GM19351 (cell line): ENCODE data around the gene OBSCN.
"Not testable (repeated sequence)": the region's sequence is repeated elsewhere in the genome, so short reads cannot be mapped to it uniquely, and the experiment has no call there.

Experiments
- ATAC-seq: cut with Tn5 transposase; IDR thresholded peaks from one replicate; pipeline ENCODE4 v1.9.1; 2021; ENCODE audit warnings: mild to moderate bottlenecking, moderate library complexity; ENCODE audit not compliant: unreplicated experiment

The OBSCN gene

GRCh38 chr1:228171221-228171891 lies 36.5 kb upstream of the OBSCN start:
- ATAC-seq = no peak

DNA sequence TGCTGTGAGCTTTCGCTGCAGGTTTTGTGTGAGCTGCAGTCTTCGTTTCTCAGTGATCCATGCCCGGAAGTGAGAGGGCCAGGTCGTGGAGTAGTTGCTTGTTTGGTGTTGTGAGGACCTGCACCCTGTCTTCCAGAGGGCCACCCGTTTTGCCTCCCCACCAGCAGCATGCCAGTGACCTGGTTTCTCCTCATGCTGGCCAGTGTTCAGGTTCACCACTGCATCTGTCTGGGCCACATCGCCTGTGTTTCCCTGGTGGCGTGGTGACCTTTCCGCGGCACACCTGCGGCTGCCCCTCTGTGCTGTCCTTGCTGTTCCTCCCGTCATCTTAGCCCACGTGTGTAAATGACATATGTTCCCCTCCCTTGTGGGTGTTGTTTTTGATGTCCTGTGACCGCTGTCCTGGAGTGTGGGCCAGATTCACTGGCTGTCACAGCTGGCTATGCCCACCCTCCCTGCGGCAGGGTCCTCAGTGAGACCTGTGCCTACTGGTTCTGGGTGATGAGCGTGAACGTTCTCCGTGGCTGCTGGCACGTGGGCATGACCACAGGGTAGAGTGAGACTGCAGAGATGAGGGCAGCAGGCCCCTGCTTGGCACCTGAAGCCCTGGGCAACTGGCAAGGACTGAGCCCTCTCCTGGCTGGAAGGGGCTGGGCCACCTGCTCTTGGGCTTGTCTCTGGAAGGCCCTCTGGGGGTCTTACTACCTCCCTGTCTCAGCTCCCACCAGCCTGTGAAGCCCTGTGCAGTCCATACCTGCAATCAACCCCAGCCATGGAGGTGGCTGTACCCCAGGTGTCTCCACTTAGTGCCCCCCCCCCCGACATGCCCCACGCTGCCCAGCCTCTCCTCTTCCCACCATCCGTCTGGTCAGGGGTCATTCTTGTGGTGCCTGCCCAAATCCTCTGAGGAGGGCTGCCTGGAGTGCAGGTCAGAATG lies 35.0 kb upstream of the OBSCN start:
- ATAC-seq = no peak

DNA sequence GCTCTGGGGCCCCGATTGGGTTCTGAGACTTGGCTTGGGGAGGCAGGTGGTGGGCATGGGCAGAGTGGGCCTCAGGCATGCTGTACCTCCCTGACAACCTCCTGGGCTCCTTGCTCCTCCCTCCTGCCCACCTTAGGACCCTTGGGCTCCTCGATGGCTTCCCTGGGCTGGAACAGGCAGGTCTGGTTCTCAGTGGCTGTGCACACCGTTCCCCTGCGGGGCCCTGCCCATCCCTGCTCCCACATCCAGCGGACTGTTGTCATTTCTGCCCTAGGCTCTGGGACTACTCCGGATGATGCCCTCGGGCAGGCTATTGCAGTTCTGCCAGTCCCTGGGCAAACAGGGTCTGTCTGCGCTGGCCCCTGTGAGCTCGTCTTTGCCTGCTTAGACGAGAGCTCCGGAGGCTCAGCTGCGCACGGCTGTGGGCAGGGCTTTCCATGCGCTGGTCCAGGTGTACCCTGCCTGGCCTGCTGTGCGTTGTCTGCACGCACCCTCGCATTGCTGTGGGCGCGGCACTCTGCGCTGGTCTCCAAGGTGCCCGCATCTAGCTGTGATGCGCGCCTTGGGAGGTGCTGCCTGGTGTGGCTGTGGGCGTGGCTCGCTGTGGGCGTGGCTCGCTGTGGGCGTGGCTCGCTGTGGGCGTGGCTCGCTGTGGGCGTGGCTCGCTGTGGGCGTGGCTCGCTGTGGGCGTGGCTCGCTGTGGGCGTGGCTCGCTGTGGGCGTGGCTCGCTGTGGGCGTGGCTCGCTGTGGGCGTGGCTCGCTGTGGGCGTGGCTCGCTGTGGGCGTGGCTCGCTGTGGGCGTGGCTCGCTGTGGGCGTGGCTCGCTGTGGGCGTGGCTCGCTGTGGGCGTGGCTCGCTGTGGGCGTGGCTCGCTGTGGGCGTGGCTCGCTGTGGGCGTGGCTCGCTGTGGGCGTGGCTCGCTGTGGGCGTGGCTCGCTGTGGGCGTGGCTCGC lies 34.0 kb upstream of the OBSCN start:
- ATAC-seq = not testable (repeated sequence)

DNA sequence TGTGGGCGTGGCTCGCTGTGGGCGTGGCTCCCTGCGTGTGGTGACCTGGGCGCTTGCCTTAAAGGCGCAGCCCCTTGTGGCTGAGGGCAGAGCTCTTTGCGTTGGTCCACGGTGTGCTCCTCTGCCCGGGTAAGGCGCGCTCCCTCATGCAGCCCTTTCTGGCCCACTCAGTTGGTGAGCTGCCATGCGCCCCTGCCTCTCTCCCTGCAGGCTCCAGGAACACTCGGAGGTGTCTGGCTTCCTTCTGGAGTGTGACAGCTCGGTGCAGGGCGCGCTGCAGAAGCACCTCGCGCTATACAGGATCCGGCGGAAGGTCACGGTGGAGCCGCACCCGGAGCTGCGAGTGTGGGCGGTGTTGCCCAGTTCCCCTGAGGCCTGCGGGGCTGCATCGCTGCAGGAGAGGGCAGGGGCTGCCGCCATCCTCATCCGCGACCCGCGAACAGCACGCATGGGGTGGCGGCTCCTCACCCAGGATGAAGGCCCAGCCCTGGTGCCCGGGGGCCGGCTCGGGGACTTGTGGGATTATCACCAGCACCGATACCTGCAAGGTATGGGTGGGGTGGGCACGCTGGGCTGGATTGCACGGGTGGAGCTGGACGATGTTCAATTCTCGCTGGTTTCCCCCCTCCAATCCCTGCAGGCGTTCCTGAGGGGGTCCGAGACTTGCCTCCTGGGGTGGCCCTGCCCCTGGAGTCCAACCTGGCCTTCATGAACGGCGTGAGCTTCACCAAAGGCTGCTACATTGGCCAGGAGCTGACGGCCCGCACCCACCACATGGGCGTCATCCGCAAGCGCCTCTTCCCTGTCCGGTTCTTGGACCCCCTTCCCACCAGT lies 33.1 kb upstream of the OBSCN start:
- no peak for ATAC-seq

GRCh38 chr1:228175316-228176023 lies 32.4 kb upstream of the OBSCN start:
- no peak for ATAC-seq

DNA sequence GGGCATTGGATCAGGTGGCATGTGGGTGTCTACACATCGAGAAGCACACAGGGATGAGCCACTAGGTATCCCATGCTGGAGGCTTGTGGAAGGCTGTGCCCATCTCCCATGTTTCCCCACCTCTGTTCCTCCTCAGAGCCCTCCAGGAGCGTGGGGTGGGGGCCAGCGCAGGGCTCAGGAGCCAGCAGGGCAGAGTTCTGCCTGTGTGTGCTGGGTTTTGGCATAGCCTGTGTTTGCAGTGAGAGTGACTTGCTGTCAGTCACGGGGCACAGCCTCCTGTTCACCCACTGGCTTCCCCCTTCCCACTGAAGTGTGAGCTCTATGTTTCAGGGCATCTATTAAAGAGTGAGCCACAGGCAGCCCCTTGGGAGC lies 31.8 kb upstream of the OBSCN start:
- ATAC-seq = no peak

DNA sequence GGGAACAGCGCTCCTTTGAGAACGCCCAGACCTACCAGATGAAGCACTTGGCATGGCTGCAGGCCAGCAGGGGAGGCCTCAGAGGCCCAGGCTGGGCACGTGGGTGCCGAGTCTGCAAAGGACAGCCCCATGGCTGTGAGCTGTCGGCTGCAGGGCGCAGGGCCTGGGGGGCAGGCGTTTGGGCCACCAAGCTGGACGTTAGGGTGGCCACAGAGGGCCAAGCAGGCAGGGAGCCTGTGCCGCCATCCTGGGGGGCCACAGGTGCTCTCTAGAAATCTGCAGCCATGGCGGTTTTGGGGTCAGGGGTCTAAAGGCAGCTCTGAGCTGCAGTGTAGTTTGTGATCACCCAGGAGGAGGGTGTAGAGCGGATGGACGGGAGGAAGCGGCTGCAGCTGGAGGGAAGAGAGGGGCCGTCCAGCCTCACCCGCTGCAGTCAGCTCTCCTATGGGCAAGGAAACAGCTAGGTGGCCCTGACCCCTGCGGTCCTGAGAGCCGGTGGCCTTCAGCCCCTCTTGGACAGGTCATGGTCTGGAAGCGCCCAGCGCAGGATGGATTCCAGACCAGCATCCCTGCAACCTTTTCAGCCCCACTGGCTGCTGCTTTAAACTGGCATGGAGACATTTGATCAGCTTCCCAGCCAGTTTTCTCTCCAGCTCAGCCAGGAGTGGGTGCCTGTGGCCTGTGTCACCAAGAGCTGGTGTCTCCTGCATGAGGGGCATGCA lies 31.2 kb upstream of the OBSCN start:
- ATAC-seq = no peak

DNA sequence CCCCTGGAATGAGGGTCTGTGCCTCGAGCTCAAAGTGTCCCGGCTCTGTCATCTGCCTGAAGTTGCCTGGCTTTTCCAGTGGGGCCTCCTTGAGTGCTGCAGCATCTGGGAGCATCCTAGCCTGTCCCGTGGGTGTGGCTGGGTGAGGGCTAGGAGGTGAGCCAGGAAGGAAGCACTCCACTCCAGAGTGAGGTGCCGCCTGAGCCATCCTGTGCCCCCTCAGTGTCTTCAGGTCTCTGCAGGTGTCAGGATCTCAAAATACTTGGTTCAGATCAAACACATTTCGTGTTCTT lies 30.7 kb upstream of the OBSCN start:
- ATAC-seq = no peak

DNA sequence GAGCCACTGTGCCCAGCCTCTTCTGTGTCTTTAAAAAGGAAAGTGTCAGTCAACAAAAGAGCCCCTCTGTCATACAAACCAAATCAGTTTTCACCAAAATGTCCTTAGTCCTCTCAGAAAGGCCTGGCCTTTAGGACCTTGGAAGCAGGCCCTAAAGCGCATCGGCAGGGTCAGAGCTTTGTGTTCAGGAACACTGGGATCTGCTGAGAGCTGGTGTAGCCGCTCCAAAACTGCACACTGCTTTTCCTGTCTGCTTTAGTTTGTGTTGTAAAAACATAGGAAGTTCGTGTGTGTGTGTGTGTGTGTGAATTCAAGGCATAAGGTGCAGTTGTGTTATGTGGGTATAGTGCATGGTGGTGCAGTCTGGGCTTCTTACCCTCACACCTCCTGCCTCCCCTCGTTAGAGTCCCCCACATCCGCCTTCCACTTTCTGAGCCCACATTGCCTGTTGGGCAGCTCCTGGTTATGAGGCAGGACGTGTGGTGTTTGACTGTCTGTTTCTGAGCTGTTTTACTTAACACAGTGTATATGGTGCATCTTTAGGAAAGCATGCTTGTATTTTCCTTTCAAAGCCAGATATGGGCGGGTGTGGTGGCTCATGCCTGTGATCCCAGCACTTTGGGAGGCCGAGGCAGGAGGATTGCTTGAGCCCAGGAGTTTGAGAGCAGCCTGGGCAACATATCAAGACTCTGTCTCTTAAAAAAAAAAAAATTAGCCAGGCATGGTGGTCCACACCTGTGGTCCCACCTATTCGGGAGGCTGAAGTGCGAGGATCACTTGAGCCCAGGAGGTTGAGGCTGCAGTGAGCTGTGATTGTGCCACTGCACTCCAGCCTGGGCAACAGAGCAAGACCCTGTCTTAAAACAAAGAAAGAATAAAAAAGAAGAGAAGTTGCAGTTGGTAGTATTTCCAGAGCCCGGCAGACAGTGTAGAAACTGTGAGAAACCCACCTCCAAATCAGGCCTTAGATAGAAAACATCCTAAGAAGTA lies 29.8 kb upstream of the OBSCN start:
- no peak for ATAC-seq

DNA sequence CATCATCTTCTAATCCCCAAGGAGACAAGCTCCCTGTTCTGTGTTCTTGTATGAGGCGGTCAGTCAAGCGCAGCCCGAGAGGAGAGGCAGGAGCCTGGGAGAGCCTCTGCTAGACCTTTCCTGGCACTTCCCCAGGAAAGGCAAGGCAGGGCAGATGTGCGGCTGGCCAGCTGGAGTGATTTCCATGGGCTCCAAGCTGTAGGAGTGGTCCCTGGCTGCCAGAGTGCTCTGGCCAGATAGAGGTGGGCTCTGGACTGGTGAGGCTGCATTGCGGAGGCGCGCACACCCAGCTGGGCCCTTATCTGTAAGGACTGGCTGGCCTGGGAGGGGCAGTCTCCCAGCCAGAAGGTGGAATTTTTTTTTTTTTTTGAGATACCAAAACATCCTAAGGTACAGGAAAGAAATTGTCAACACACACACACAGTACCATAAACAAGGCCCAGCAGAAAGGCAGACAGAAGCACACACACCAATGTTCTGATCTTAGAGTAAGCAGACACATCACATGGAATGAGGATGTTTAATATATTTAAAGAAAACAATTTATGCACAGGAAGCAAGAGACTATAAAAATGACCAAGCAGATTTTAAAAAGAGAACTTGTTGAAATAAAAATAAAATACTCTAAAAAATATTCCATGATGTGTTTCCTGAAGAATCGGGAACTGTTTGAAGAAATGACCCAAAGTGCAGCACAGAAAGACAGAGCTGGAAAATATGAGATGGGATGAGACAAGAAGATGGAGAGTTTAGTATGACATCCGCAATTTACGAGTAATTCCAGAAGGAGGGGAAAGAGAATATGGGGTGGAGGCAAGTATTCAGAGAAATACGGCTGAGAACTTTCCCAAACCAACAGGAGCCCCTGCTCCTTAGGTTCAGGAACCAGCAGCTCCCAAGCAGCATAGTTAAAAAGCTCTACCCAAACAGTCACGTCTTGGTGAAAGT lies 28.8 kb upstream of the OBSCN start:
- ATAC-seq = no peak

GRCh38 chr1:228180271-228180958 lies 27.4 kb upstream of the OBSCN start:
- no peak for ATAC-seq

- ATAC-seq = no peak
Observed at GRCh38 chr1:228180959-228181644, 26.7 kb upstream of the OBSCN start.

- ATAC-seq = no peak
Observed at GRCh38 chr1:228181645-228182034, 26.2 kb upstream of the OBSCN start.

- no peak for ATAC-seq
Observed at GRCh38 chr1:228182296-228183030, 25.4 kb upstream of the OBSCN start.

DNA sequence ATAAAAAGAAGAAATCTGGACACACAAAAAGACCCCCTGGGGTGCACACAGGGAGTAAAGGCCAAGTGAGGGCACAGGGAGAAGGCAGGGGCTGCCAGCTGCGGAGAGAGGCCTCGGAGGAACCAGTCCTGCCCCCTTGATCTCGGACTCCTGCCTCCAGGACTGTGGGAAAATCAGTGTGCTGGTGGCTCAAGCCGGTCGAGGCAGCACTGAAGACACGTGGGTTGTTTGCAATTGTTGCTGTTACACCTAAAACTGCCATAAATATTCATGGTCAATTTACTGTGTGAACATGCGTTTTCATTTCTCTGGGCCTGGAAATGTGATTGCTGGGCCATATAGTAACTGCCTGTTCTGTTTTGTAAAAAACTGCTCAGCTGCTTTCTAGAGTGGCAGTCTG lies 23.7 kb upstream of the OBSCN start:
- ATAC-seq = no peak
